SK-MEL-5 (cell line): Measurements from ENCODE around the gene UQCRH. TPM values are rescaled to one million over a fixed set of nuclear protein-coding genes. Genes with fewer than 3 reads are reported as not detected.
"Not testable (repeated sequence)": the region's sequence is repeated elsewhere in the genome, so short reads cannot be mapped to it uniquely, and the experiment has no call there.

Experiments used
- DNase-seq: peaks from one replicate; pipeline ENCODE4 v3.0.0-alpha.2; 2016; ENCODE audit warnings: low read depth, low spot score
- in situ Hi-C: cut with HindIII; loops from 2 replicates; pipeline ENCODE4 v1.10.0; 2016; ENCODE audit warnings: low sequenced_read_pairs, high pct_unique_total_duplicates, low pct_unique_long_range_greater_than_20kb
- total RNA-seq: library from RNA; depleted of rRNA; stranded (reverse); fragments of >200 nt; shearing (Covaris generic); gene quantifications from 2 replicates; pipeline ENCODE4 v1.2.3, GENCODE V29; 2014; rRNA removed

The UQCRH gene
- total RNA-seq, 1 experiment from 2014 or later, result 653 TPM

GRCh38 chr1:46345281-46345680 lies 41.8 kb downstream of the UQCRH start:
- in situ Hi-C loops, result no loop called here
- no peak for DNase-seq

GRCh38 chr1:46352363-46352762 lies 48.9 kb downstream of the UQCRH start:
- no peak for DNase-seq
- in situ Hi-C loops, result no loop called here

GRCh38 chr1:46355920-46356319 lies 52.4 kb downstream of the UQCRH start:
- DNase-seq, in situ Hi-C loops: not testable (repeated sequence)

- no peak for DNase-seq
- in situ Hi-C loops, result no loop called here
Measured at GRCh38 chr1:46362158-46362557, 58.7 kb downstream of the UQCRH start.

- no peak for DNase-seq
- in situ Hi-C loops, result no loop called here
Measured at GRCh38 chr1:46363121-46363520, 59.6 kb downstream of the UQCRH start.

GRCh38 chr1:46364612-46365011 lies 61.1 kb downstream of the UQCRH start:
- DNase-seq, result no peak
- in situ Hi-C loops, result no loop called here

GRCh38 chr1:46365796-46366195 lies 62.3 kb downstream of the UQCRH start:
- in situ Hi-C loops, DNase-seq: not testable (repeated sequence)

Other genes starting within 250 kb of the UQCRH start
- gene PIK3R3, start 171.1 kb upstream of the UQCRH start, total RNA-seq, result 10.9 and 11.6 TPM in 2 replicates
- gene TSPAN1, start 128.6 kb upstream of the UQCRH start, total RNA-seq, result not detected in 2 replicates
- gene P3R3URF, start 127.2 kb upstream of the UQCRH start, total RNA-seq, result not detected in 2 replicates
- 120 and 125 TPM in 2 replicates for gene POMGNT1, start 105.3 kb upstream of the UQCRH start, total RNA-seq
- gene LURAP1, start 100.4 kb upstream of the UQCRH start, total RNA-seq, result 6.3 and 7.0 TPM in 2 replicates
- 3.3 TPM in 2 replicates for gene RAD54L, start 55.9 kb upstream of the UQCRH start, total RNA-seq
- gene LRRC41, start 82 bp upstream of the UQCRH start, total RNA-seq, result 36.9 and 42.8 TPM in 2 replicates
- gene NSUN4, start 37.1 kb downstream of the UQCRH start, total RNA-seq, result 8.7 and 10.2 TPM in 2 replicates
- 1.4 and 2.1 TPM in 2 replicates for gene FAAH, start 90.6 kb downstream of the UQCRH start, total RNA-seq
- 0.03 TPM in 1 of 2 replicates, not detected in the other for gene DMBX1, start 186.1 kb downstream of the UQCRH start, total RNA-seq
- gene KNCN, start 247.9 kb downstream of the UQCRH start, total RNA-seq, result not detected in 2 replicates